Measurements from ENCODE around the gene CERS1.

GRCh38 chr19:18834644-18834984 lies 61.3 kb downstream of the CERS1 start:
- TF ChIP-seq CTCF (conservative IDR thresholded peaks at IDR 0.05) (no peak), EZH2 (IDR thresholded peaks at IDR 0.05; ENCODE audit: low read depth) (no peak)

Measured in PC-9 (cell line).